Stimulated activated CD8-positive, alpha-beta memory T cell treated with anti-CD3 and anti-CD28 coated beads, Interleukin-4, amount 100 ng/mL, for 1 hour (primary cell): Measurements from ENCODE around the gene MEGF6.

Experiments
- DNase-seq, 2 donors: peaks; one replicate each; pipeline ENCODE4 v3.0.0-alpha.2; 2020; ENCODE audit warnings: low read depth in 2 of 2, low spot score in 1 of 2

The MEGF6 gene

DNA sequence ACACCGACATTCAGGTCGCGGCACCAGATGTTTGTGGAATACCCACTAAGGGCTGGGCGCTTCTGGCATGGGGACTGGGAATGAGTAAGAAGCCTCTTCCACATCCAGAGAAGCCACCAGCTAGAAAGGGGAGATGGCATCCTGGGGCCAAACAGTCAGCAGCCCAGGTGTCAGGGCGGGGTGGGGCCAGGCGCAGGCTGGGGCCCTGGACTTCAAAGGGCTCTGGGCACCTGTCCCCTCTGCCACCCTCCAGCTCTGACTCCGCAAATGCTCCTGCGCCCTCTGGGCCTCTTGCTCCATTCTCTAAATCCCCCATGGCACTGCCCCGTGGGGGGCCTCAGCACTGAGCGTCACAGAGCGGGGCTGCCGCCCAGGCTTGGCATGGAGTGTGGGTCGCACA, 70.4 kb downstream of the MEGF6 start:
- no peak for DNase-seq

DNA sequence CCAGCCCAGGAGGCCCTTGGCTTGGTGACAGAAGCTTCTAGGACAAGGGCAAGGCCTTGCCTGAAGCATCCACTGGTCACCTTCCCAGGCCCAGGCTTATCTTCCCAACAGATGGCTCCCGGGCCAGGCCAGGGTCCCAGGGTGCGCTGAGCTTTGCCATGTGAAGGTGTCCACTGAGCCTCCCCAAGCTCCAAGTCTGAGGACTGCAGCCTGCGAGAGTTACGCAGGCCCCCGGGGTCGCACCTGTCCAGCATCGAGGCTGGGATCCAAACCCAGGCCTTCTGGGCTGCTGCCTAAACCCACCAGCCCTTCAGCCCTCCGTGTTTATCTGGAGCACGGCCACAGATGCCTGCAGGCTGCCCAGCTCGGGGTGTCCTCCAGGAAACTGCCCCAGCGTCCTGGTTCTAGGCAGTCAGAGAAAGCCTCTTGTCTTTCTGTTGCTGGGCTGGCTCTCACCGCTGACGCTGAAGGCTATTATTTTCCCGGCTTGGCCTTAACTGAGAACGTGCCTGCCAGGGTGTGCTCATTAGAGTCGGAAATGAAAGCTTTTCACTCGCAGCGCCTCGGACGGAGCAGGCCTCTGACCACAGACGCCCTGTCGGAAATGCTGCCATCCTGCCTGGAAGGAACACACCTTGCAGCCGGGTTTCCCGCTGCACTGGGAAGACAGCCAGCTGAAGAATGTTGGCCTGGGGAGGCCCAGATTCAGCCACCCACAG, 71.4 kb downstream of the MEGF6 start:
- DNase-seq: no peak

DNA sequence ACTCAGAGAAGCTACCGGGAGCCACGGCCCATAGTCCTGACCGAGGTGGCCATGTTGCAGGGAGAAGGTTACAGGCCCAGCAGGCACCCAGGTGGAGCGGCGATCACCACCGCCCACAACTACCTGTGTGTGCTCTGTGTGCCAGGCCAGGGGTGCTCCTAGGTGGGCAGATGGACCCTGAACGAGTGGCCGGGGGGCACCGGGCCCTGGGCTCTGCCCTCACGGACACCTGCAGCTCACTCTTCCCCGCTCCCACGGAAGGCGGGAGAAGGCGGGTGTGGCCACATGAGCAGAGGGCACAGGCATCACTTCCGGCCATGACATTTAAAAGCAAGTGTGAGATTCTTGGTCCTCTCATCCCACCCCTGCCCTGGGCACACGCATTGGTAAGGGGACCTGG, 73.9 kb downstream of the MEGF6 start:
- no peak for DNase-seq

DNA sequence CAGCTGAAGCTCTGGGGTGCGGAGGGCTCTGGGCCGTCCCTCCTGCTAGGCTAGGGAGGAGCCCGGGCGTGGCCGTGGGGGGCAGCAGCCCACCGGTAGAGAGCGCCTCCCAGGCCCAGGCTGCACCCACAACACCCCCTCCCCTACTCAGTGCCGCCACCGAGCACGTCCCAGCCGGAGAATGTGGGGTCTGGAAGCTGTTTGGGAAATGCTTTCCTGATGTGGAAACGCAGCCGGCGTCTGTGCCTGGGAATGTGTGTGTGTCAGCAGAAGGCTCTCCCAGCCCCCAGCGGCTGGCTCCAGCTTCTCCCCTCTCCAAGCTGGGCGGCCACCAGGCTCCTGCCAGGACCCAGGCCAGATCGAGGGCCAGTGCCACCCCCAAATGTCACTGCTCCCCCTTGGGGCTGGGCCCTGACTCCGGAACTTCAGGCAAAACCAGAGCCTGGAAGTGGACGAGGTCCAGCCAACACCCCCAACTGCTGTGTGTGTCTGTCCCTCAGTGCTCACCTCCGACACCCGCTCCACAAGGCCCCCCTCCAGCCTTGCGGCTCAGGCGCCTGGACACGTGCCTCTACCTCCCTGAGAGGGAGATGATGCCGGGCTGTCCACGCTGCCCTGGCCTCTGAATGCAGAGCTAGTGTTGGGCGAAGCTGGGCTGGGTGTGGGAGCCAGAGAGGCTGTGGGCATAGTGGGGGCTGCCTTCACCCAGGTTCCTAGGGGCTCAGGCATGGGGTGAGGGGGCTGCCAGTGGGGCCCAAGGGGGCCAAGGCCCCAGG, 74.7 kb downstream of the MEGF6 start:
- DNase-seq: no peak

DNA sequence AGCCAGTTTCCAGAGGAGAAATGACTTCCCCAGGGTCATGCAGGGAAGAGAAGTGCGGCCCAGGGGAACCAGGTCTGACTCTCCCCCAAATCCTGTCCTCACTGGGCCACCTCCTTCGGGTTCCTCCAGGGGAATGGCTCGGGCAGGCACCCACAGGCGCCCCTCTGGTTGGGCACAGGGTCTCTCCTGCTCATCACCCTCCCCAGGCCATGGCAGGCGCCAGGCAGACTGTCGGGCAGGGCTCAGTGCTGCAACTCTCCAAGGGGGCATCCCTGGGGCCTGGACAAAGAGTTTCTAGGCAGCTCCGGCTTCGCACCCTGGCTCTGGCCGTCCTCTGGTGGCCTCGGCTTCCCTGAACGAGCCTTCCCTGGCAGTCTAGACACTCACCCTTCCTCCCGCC, 75.6 kb downstream of the MEGF6 start:
- no peak for DNase-seq

DNA sequence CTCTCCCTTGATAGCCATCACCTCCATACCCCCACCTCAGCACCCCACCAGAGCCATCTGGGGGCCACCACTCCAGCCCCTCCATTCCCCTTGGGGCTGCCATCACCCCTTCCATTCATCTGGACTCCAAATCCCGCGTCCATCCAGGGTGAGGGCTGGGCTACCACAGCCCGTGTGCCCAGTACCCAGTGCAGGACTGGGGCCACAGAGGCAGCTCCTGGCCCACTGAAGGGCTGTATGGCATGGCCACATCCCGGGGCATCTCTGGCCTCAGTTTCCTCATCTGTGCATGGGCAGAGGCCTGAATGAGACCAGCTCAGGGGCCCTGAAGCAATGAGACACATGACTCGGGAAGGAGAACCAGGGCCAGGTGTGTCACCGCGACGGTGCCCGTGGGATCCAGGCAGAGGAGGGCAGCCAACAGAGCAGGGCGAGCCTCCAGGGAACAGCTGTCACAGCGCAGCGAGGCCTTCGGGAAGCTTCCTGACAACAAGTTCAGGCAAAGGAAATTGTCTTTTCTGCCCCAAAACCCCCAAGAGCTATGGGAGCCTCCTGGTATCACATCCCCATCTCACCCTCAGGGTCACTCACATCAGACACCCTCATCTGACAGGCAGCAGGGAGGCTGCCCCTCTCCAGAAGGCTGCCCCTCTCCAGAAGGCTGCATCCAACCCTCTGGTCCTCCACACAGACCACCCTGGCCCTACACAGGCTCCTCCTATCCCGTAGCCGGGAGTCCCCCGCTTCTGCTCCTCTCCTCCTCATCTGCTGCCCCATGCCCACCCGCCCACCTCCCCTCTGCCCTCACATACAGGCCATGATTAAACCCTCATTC, 76.3 kb downstream of the MEGF6 start:
- no peak for DNase-seq

DNA sequence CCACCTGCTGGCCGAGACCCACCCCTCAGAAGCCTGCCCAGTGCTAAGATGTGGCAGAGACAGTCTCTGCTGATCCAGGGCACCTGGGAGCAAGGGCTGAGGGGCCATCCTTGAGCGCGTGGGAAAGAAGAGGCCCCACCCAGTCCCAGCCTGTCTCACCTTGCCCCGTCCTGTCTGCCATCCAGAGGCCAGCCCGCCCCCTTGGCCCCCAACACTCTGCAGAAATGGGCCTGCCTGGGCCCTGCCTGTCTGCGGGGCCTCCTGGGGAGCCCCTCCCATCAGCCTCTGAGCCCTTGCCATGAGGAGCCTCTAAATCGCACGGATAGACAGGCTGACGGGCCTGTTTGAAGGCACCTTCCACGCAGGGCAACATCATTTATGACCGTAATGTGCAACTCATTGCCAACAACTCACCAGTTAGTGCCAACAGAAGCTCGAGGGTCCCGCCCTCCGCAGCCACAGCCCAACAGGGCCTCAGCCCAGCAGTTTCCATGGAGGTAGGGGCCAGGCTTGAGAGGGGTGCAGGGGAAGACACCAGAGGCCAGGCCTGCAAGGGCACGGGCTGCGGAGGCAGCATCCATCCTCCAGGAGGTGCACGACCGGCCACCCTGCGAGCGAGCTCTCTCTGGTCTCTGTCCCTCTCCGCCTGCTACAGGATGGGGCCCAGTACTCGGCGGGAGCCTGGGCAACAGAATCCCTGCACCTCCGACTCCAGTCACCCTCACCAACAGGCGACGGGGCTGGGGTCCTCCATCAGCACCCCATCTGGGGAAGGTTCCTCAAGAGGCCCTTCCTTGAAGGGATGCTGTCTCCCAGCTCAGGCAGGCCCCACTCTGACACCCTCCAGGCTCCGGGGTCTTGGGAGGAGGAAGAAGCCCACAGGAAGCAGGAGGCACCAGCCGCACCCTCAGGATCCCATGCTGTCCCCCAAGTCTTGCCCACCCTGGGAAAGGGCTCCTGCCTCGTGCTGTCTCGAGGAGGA, 78.0 kb downstream of the MEGF6 start:
- no peak for DNase-seq

DNA sequence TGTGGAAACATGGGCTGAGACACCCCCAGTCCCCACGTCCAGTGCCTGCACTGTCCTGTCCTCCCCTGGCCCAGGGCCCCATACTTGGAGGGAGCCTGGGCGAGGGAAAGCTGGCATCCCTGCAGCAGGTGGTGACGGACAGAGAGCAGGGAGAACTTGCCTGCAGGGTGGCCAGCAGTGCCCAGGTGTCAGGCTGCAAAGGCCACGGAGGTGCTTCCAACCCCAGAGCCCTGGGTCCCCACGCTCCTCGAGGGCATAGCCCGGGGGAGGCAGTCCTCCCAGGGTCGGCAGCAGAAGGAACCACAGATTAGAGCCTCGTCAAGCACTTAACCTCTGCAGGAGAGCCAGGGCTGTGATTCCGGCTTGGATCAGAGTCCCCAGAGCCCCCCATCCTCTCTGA, 79.4 kb downstream of the MEGF6 start:
- DNase-seq: no peak

DNA sequence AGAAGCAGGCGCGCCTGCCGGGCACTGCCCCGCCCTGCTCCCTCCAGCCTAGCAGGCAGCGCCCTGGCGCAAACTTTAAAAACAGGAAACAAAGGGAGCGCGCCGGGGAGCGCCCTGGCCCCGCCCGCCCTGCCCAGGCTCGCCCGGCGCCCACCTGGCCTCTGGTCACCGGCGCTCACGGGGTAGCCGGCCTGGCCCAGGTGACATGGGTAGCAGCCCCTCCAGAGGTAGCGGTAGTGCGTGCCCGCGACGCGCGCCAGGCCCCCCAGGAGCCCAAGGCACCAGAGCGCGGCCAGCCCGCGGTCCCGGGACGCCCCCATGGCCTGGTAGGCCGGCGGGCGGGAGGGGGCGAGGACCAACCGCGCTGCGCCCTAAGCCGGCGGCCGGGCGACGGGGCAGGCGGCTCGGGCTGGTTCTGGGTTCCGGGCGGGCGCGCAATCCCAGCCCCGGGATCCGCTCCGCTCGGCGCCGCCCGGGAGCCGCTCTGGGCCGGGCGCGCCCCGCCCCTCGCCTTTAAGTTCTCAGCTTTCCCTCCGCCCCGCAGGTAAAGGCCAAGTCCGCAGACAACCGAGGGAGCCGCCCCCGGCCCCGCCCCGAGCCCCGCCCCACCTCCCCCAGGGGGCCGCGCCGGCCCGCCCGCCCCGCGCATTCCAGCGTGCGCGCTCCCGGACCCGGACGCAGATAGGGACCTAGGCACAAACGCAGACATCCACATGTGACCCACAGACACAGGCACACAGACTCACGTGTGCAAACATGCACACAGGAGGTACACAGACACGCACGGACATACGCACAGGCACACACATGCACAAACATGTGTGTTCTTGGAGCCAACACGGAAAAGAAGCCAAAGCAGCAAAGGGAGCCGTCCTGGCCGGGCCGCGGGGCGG, 80.1 kb downstream of the MEGF6 start:
- peak; percentile 36 to 56 for DNase-seq

DNA sequence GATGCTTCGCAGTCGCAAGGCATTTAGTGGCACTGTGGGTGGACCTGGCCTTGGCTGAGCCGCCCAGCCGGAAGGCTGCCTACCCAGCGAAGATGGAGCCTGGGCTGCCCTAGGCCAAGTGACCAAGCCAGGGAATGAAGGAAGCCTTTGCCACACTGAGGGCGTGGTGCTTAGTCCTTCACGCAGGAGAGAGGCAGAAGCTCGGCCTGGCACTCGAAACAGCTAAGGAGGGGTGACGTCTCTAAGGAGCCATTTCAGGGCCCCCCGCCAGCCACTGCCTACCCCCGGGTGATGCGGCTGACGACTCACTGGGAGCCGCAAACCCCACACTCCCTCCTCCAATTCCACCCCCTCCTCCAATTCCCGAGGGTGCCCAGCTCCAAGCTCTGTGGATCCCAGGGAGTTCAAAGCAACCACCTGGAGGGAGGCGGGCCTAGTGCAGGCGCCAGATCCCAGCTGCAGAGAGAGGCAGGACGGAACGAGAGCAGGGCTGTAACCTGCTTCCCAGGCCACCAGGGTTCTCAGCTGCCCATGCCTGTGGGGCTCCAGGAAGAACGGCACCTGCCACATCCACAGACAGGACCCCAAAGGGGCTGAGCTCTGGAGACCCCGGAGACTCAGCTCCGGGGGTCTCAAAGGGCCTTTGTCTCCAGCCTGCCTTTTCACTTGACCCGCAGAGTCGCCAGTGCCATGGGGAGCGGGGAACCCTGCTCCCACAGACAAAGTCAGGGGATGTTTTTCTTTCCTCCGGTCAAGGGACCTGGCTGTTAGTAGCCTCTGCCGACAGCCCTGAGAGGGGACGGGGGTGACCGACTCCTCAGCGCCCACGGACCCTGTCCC, 81.0 kb downstream of the MEGF6 start:
- DNase-seq: no peak

DNA sequence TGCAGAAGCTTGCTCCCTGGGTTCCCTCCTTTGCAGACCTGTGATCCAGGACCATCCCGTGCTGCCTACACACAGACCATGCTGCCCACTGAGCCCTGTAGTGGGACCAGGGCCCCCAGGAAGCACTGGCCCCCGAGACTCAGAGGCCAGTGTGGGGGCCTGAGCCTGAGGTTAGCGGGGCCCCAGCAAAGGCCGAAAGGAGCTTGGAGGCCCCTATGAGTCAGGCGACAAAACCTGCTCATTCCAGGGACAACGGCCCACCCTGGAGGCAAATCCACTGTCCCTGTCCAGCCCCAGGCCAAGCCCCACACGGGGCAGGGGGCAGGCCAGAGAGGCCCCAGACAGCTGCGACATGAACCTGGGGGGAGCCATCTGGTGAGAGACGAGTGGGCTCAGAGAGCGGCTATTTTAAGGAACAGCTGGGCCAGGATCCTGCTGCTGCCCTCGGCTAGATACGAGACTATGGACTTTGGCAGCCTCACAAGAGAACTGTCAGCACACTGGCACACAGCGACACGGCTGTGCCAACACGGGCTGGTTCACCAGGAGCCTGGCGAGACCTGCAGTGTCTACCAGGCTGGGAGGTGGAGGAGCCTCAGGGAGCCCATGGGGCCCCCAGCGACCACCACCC, 82.1 kb downstream of the MEGF6 start:
- no peak for DNase-seq

DNA sequence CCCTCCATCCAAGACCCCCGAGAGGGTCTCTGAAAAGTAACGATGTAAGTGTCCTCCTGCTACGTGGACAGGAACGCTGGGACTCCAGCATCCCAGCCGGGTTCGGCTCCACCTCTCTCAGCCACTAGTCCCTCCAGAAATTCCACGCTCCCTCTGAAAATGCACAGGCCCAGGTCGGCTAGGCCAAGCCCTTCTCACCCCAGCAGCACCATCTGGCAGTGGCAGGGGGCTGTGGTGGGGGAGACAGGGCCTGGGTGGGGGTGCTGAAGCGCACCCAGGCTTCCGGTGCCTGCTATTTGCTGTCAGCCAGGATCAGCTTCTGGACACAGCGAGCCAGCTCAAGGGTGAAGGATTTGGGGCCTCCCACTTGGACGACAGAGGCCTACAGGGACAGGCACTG, 83.5 kb downstream of the MEGF6 start:
- no peak for DNase-seq

DNA sequence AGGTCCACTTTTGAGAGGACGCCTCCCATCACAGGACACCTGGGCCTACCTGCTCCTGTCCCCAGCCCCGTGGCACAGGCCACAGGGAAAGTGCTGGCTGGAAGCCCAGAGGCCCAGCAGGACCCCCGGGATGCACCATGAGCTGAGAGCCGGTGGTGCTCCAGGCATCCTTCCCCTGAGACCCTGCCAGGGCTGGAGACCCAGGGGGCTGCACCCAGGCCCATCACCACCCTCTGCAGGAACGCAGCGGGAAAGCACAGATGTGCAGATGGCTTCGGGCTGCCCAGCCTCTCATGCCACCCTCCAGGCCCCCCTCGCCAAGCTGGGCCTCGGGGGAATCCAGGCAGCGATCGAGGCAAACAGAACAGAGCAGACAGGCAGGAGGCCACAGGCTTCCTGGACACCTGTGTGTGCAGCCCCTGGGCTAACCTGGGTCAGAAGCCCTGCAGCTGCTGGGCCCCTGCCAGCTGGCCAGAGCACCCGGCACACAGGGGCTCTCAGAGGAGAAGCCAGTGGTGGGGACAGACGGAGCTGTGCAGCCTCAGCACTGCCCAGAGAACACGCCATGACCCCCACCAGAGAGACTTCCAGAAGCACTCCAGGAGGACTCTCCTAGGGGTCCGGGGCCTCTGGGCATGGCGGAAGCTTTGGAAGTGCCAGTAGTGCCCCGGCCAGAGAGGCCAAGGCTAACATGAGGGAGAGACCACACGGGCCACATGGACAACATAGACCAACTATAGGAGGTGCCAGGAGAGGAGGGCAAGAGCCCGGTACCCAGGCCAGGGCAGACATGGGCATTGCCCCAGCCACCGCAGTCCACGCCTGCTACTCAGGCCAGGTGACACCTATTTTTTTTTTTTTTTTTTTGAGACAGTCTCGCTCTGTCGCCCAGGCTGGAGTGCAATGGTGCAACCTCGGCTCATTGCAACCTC, 85.5 kb downstream of the MEGF6 start:
- DNase-seq: no peak

DNA sequence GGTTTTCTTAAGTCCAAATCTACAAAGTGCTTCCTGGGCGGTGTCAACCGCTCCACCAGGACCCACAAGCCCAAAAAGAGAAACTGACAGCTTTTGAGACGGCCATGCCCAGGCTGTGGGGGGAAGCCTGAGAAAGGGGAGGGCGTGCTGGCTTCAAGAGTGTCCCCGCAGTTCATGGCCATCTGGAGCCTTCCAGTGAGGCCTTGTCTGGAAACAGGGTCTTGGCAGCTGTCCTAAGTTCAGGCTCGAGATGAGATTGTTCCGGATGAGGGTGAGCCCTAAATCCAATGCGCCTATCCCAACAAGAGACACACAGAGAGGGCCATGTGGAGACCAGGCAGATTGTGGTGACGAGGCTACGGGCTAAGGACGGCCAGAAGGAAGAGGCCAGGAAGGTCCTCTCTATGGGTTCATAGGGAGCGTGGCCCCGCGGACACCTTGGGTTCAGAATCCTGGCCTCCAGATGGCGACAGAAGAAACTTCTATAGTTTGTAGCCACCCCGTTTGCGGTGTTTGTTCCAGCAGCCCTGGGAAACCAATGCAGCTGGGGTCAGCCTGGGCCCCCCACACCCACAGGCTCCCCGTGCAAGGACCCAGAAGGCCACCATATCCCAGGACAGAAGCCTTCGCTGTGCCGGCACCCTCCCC, 86.6 kb downstream of the MEGF6 start:
- DNase-seq: no peak

DNA sequence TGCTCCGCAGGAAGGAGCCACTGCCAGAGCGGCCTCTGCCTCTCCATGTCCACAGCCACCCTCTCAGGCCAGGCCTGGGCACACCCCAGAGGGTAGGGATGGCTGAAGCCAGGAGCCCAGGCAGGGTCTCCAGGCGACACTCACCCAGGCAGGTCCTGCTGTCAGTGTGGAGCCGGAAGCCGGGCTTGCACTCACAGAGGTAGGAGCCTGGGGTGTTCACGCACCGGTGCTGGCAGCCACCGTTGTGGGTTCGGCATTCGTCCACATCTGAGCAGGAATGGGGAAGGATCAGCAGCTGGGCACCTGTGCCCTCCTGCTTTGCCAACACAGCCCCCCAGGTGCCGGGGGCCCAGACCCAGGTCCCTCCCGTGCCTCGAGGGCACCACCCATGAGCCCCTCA, 87.3 kb downstream of the MEGF6 start:
- DNase-seq: no peak

DNA sequence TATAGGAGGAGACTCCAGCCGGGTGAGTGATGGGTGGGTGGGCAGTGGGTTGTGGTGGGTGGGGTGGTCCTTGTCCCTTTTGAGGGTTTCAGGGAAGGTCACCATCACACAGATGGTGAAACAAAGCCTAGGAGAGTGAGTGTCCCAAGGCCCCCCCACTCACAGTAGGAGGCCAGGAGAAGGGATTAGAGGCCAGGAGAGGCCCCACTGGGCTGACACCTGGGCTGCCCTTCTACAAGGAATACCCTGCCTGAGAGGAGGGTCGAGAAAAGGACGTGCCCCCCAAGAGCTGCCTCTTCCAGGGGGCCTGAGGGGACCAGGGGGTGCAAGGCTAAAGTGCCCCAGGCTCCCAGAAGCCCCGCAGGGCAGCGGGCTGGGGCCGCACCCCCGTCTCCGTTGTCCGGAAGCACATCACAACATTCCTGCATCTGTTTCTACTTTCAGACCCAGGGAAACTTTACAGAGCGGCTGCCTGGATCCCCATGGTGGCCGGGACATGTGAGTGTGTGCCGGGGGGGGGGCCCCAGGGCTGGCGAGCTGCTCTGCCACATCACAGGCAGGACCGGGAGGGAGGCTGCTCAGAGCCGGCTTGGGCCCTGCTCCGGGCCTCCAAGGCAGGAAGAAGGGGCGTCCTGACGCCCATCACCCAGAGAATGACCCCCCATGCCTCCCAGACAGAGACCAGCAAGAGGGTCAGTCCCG, 88.6 kb downstream of the MEGF6 start:
- no peak for DNase-seq
